Activated B cell treated with CpG ODN at 0.5 μM for 24 hours (primary cell): ENCODE results near the gene JAZF1. TPM values are rescaled to one million over a fixed set of nuclear protein-coding genes. Genes with fewer than 3 reads are reported as not detected.

Experiments used
- ATAC-seq: fragments of 200-7000 bp; cut with Tn5 transposase; one replicate; pipeline ENCODE4 v1.10.0; 2021; ENCODE audit warnings: low read depth, mild to moderate bottlenecking, moderate library complexity
- CTCF ChIA-PET: fragments of 350-600 bp; sonication (Branson Sonifier 250); formaldehyde crosslinking; loops from one replicate; lab custom pipeline; 2021; ENCODE audit warnings: antibody characterized with exemption; lab: Charles Lee
- POLR2A ChIA-PET: fragments of 350-600 bp; sonication (Branson Sonifier 250); formaldehyde crosslinking; loops from one replicate; lab custom pipeline; 2021; ENCODE audit warnings: antibody characterized with exemption; lab: Charles Lee
- DNase-seq: peaks from one replicate; pipeline ENCODE4 v3.0.0; 2022
- H3K27ac Mint-ChIP-seq: one replicate; pipeline ENCODE4 v1.8.0; 2020; ENCODE audit warnings: mixed read lengths
- H3K27me3 Mint-ChIP-seq: one replicate; pipeline ENCODE4 v1.8.0; 2021; ENCODE audit warnings: mixed read lengths
- H3K36me3 Mint-ChIP-seq: one replicate; pipeline ENCODE4 v1.8.0; 2021; ENCODE audit warnings: low read depth, mixed read lengths
- H3K4me1 Mint-ChIP-seq: one replicate; pipeline ENCODE4 v1.8.0; 2021; ENCODE audit warnings: mixed read lengths
- H3K4me3 Mint-ChIP-seq: one replicate; pipeline ENCODE4 v1.8.0; 2020; ENCODE audit warnings: mild to moderate bottlenecking, mixed read lengths
- H3K9me3 Mint-ChIP-seq: one replicate; pipeline ENCODE4 v1.8.0; 2020; ENCODE audit warnings: mixed read lengths
- CTCF ChIP-seq: fragments of 200-600 bp; IDR thresholded peaks from one replicate; pipeline ENCODE4 v1.8.0; 2022; ENCODE audit warnings: antibody characterized with exemption, mild to moderate bottlenecking
- intact Hi-C: fragments of 100-400 bp; cut with micrococcal nuclease; formaldehyde crosslinking; loops from one replicate; pipeline ENCODE4 v1.15.1; 2024
- total RNA-seq: library from RNA; stranded (reverse); gene quantifications from 2 replicates; pipeline ENCODE4 v1.2.3, GENCODE V29; 2022

The JAZF1 gene
- total RNA-seq, 1 donor from 2014 or later: 54.8 TPM

GRCh38 chr7:27946351-27946750 is 234.2 kb downstream of the JAZF1 start:
- ChIA-PET CTCF (no interaction called here), POLR2A (no interaction called here)
- peaks cover 2% of the 10 kb centered on the region for H3K4me1 Mint-ChIP-seq
- H3K4me3 Mint-ChIP-seq: no peak overlapping the region
- H3K9me3 Mint-ChIP-seq: no peaks in the 10 kb centered on the region
- intact Hi-C loops: no loop called here
- ATAC-seq (no peak), DNase-seq (no peak)
- peaks cover 44% of the 10 kb centered on the region for H3K36me3 Mint-ChIP-seq
- no peaks in the 10 kb centered on the region for H3K27me3 Mint-ChIP-seq
- TF ChIP-seq CTCF: no peak
- H3K27ac Mint-ChIP-seq: no peak overlapping the region

GRCh38 chr7:27945058-27945795 is 235.4 kb downstream of the JAZF1 start:
- H3K36me3 Mint-ChIP-seq: peaks cover 54% of the 10 kb centered on the region
- POLR2A ChIA-PET: no interaction called here
- peaks cover 2% of the 10 kb centered on the region for H3K4me1 Mint-ChIP-seq
- no peaks in the 10 kb centered on the region for H3K27me3 Mint-ChIP-seq
- H3K9me3 Mint-ChIP-seq: no peaks in the 10 kb centered on the region
- intact Hi-C loops: no loop called here
- DNase-seq (no peak), ATAC-seq (no peak)
- CTCF ChIA-PET: no interaction called here
- TF ChIP-seq CTCF: no peak
- no peak overlapping the region for H3K4me3 Mint-ChIP-seq
- no peak overlapping the region for H3K27ac Mint-ChIP-seq

- Mint-ChIP-seq H3K36me3 (peaks cover 53% of the 10 kb centered on the region), H3K4me1 (peaks cover 2% of the 10 kb centered on the region), H3K4me3 (no peak overlapping the region), H3K9me3 (no peaks in the 10 kb centered on the region), H3K27ac (no peak overlapping the region), H3K27me3 (no peaks in the 10 kb centered on the region)
- ATAC-seq: no peak
- CTCF ChIA-PET: no interaction called here
- TF ChIP-seq CTCF: no peak
- POLR2A ChIA-PET: no interaction called here
- DNase-seq: no peak
- intact Hi-C loops: no loop called here
These were observed 236.0 kb downstream of the JAZF1 start for GRCh38 chr7:27944643-27945042.

GRCh38 chr7:27943241-27943640 is 237.4 kb downstream of the JAZF1 start:
- ChIA-PET CTCF (no interaction called here), POLR2A (no interaction called here)
- TF ChIP-seq CTCF: no peak
- ATAC-seq (no peak), DNase-seq (no peak)
- intact Hi-C loops: no loop called here
- Mint-ChIP-seq H3K36me3 (peaks cover 53% of the 10 kb centered on the region), H3K27ac (no peak overlapping the region), H3K4me1 (no peaks in the 10 kb centered on the region), H3K27me3 (no peaks in the 10 kb centered on the region), H3K9me3 (no peaks in the 10 kb centered on the region), H3K4me3 (no peak overlapping the region)

DNA sequence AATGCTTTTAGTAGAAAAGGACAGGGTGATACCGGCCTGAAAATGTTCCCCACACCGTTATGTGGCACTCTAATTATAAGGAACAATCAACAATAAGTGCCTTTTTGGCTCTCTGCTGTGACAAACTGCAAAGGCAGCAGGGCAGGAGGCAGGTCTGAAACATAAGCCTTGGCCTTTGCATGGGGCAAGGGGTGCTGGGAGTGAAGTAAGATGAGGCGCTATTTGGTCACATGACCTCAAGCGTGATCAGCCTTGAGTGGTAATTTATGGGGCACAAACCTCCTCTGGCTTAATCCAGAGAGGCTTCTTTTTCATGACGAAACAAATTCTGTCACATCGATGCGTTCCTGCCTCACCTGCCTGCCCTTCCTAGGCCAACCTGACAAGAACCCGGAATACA is 237.9 kb downstream of the JAZF1 start:
- Mint-ChIP-seq H3K36me3 (peaks cover 54% of the 10 kb centered on the region), H3K9me3 (no peaks in the 10 kb centered on the region), H3K27me3 (no peaks in the 10 kb centered on the region), H3K4me3 (no peak overlapping the region), H3K4me1 (no peaks in the 10 kb centered on the region), H3K27ac (no peak overlapping the region)
- ATAC-seq: no peak
- intact Hi-C loops: no loop called here
- CTCF ChIA-PET: no interaction called here
- TF ChIP-seq CTCF: no peak
- POLR2A ChIA-PET: no interaction called here
- DNase-seq: no peak
